Fibroblast of lung (primary cell): ENCODE measurements around the gene UNC79. TPM values are rescaled to one million over a fixed set of nuclear protein-coding genes. Genes with fewer than 3 reads are reported as not detected.

Experiments
- DNase-seq, 2 donors: peaks; one replicate each; pipeline versions ENCODE4 v3.0.0 to v3.0.0-alpha.2; 2010; ENCODE audit warnings: low read depth in 2 of 2
- H2AFZ ChIP-seq: 2 replicates; pipeline ENCODE4 v1.5.1; 2012; ENCODE audit warnings: low read length, control low read depth, inconsistent platforms
- H3K27ac ChIP-seq: 2 replicates; pipeline ENCODE4 v1.5.1; 2011; ENCODE audit warnings: low read length, control low read depth; ENCODE audit not compliant: insufficient read depth
- H3K27me3 ChIP-seq: 2 replicates; pipeline ENCODE4 v1.5.1; 2011; ENCODE audit warnings: mild to moderate bottlenecking, low read length; ENCODE audit not compliant: control insufficient read depth, insufficient read depth
- H3K36me3 ChIP-seq: 2 replicates; pipeline ENCODE4 v1.5.1; 2011; ENCODE audit warnings: low read length; ENCODE audit not compliant: control insufficient read depth, insufficient read depth
- H3K4me1 ChIP-seq: 2 replicates; pipeline ENCODE4 v1.5.1; 2011; ENCODE audit warnings: low read length; ENCODE audit not compliant: control insufficient read depth, insufficient read depth; ENCODE audit errors: extremely low read depth
- H3K4me2 ChIP-seq: 2 replicates; pipeline ENCODE4 v1.5.1; 2011; ENCODE audit warnings: low read length, control low read depth; ENCODE audit not compliant: insufficient read depth; ENCODE audit errors: extremely low read depth
- H3K4me3 ChIP-seq, 4 experiments: fragments of 200-600 bp in 1 of 4; sonication (generic) in 1 of 4; replicated peaks in 1 of 4; 2 replicates each; pipeline ENCODE4 v1.5.1; 2011 to 2016; ENCODE audit warnings: low read length in 4 of 4, low read depth in 3 of 4, mild to moderate bottlenecking in 3 of 4, control low read depth in 2 of 4, inconsistent platforms in 1 of 4, mixed read lengths in 1 of 4; ENCODE audit not compliant: insufficient read depth in 1 of 4; ENCODE audit errors: control extremely low read depth in 1 of 4
- H3K79me2 ChIP-seq: 2 replicates; pipeline ENCODE4 v1.5.1; 2012; ENCODE audit warnings: mild to moderate bottlenecking, low read length, inconsistent platforms; ENCODE audit not compliant: control insufficient read depth, insufficient read depth
- H3K9ac ChIP-seq: 2 replicates; pipeline ENCODE4 v1.5.1; 2011; ENCODE audit warnings: mild to moderate bottlenecking, low read length, control low read depth; ENCODE audit not compliant: insufficient read depth
- H3K9me3 ChIP-seq: 2 replicates; pipeline ENCODE4 v1.5.1; 2012; ENCODE audit warnings: low read depth, low read length; ENCODE audit not compliant: control insufficient read depth, insufficient read depth
- H4K20me1 ChIP-seq: 2 replicates; pipeline ENCODE4 v1.5.1; 2011; ENCODE audit warnings: low read length; ENCODE audit not compliant: control insufficient read depth, insufficient read depth; ENCODE audit errors: extremely low read depth
- EZH2 ChIP-seq: IDR thresholded peaks from 2 replicates; pipeline ENCODE4 v1.5.1; 2012; ENCODE audit warnings: low read length, control low read depth, mild to moderate bottlenecking; ENCODE audit errors: missing control alignments
- polyA plus RNA-seq, 2 donors: library from polyadenylated mRNA; depleted of rRNA in 1 of 2; stranded (reverse) in 1 of 2; unstranded in 1 of 2; fragments of >200 nt; gene quantifications; 2 replicates each; pipeline ENCODE4 v1.2.1, GENCODE V29; 2011 to 2012; ENCODE audit warnings: missing spikeins in 1 of 2
- total RNA-seq: library from RNA; depleted of rRNA; stranded (reverse); fragments of >200 nt; gene quantifications from 2 replicates; pipeline ENCODE4 v1.2.1, GENCODE V29; 2014
- TF ChIP-seq, protein P1 (sequence below), 2 donors: IDR thresholded peaks in 1 of 2; conservative IDR thresholded peaks in 1 of 2; 1 replicate in 1 of 2; 2 replicates in 1 of 2; pipeline ENCODE4 v1.5.1; 2011 to 2012; ENCODE audit warnings: low read length in 2 of 2, control low read depth in 1 of 2, inconsistent platforms in 1 of 2, low read depth in 1 of 2, mild to moderate bottlenecking in 1 of 2

Gene UNC79
- total and polyA plus RNA-seq, 2 donors (not counting 1 experiment from before 2014, with no cell fraction given) = 0.02 to 0.17 TPM

DNA sequence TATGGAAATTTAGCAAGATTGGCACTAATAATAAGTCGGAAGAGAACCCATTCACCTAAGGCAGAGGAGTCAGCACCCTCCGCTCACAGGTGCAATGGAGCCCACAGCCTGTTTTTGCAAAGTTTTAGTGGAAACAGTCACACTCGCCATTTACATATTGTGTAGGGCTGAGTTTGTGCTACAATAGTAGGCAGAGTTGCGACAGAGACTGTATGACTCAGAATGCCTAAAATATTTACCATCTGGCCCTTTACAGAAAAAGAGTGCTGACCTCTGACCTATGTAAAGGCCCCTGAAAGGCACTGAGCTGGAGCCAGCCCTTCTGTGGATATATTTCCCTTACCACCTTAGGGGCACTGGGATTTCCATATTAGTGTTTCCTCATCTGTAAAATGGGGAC is 278.5 kb downstream of the UNC79 start:
- Histone ChIP-seq H3K36me3 (no peaks in the 10 kb centered on the region), H3K4me1 (no peaks in the 10 kb centered on the region), H3K4me3 (no peak overlapping the region), H3K79me2 (no peaks in the 10 kb centered on the region), H2AFZ (no peak overlapping the region), H3K9me3 (no peaks in the 10 kb centered on the region), H3K27me3 (no peaks in the 10 kb centered on the region), H4K20me1 (no peaks in the 10 kb centered on the region), H3K4me2 (no peak overlapping the region), H3K9ac (no peak overlapping the region), H3K27ac (no peak overlapping the region)
- TF ChIP-seq, protein P1, sequence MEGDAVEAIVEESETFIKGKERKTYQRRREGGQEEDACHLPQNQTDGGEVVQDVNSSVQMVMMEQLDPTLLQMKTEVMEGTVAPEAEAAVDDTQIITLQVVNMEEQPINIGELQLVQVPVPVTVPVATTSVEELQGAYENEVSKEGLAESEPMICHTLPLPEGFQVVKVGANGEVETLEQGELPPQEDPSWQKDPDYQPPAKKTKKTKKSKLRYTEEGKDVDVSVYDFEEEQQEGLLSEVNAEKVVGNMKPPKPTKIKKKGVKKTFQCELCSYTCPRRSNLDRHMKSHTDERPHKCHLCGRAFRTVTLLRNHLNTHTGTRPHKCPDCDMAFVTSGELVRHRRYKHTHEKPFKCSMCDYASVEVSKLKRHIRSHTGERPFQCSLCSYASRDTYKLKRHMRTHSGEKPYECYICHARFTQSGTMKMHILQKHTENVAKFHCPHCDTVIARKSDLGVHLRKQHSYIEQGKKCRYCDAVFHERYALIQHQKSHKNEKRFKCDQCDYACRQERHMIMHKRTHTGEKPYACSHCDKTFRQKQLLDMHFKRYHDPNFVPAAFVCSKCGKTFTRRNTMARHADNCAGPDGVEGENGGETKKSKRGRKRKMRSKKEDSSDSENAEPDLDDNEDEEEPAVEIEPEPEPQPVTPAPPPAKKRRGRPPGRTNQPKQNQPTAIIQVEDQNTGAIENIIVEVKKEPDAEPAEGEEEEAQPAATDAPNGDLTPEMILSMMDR (conservative IDR thresholded peaks at IDR 0.05 in 1 of 2, IDR thresholded peaks at IDR 0.05 in 1 of 2; ENCODE audit: low read depth in 1 of 2, low read length in 2 of 2) = no peak
- TF ChIP-seq EZH2 = no peak
- DNase-seq = no peak

DNA sequence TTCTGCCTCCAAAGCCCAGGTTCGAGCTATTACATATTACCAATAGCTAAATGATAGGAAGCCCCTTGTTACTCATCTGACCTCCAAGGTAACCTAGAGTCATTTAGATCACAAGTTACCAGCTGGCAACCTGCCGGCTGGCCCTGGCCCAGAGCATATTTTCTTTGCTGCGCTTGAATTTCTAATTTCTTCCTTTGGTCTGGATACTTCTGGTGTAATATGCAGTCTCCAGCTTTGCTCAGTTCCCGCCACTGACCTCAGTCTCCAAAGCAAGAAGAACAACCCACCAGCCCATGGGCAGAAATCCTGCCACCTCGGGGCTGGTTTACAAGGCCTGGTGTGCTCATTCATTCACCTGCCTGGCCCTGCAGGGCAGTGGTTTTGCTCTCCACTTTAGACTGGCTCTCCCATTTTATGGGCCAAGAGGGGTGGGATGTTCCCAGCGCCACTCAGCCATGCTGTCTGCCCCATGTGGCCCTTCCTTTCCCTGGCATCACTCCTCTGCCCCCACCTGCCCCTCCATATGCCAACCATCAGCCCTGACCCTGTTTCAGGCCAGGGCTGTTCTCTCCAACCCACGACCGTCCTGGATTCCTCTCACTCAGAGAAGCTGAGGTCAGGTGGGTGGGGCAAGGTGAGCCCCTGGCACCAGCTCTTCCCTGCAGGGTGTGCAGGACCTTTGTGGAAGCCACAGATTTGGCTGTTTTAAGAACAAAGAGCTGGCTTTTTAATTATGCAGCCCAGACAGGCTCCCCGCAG is 281.5 kb downstream of the UNC79 start:
- TF ChIP-seq, protein P1 (conservative IDR thresholded peaks at IDR 0.05 in 1 of 2, IDR thresholded peaks at IDR 0.05 in 1 of 2; ENCODE audit: low read depth in 1 of 2, low read length in 2 of 2) = no peak
- no peak for TF ChIP-seq EZH2
- no peaks in the 10 kb centered on the region for H3K36me3 ChIP-seq
- H3K27ac ChIP-seq = no peak overlapping the region
- H3K27me3 ChIP-seq = no peaks in the 10 kb centered on the region
- H3K79me2 ChIP-seq = no peaks in the 10 kb centered on the region
- no peak overlapping the region for H2AFZ ChIP-seq
- no peak overlapping the region for H3K4me3 ChIP-seq
- no peaks in the 10 kb centered on the region for H3K4me1 ChIP-seq
- no peaks in the 10 kb centered on the region for H4K20me1 ChIP-seq
- H3K9ac ChIP-seq = no peak overlapping the region
- no peaks in the 10 kb centered on the region for H3K9me3 ChIP-seq
- DNase-seq = no peak
- H3K4me2 ChIP-seq = no peak overlapping the region

- TF ChIP-seq EZH2 = no peak
- TF ChIP-seq, protein P1 (conservative IDR thresholded peaks at IDR 0.05 in 1 of 2, IDR thresholded peaks at IDR 0.05 in 1 of 2; ENCODE audit: low read depth in 1 of 2, low read length in 2 of 2) = no peak
- Histone ChIP-seq H3K4me2 (no peak overlapping the region), H3K27me3 (no peaks in the 10 kb centered on the region), H3K36me3 (no peaks in the 10 kb centered on the region), H3K4me1 (no peaks in the 10 kb centered on the region), H2AFZ (no peak overlapping the region), H3K9ac (no peak overlapping the region), H3K79me2 (no peaks in the 10 kb centered on the region), H4K20me1 (no peaks in the 10 kb centered on the region), H3K9me3 (no peaks in the 10 kb centered on the region), H3K4me3 (no peak overlapping the region), H3K27ac (no peak overlapping the region)
- no peak for DNase-seq
These were observed 282.3 kb downstream of the UNC79 start for GRCh38 chr14:93712838-93713724.
